Skeletal muscle satellite cell (primary cell): ENCODE results near the gene SEPTIN11.

Experiments used
- H3K27me3 ChIP-seq: 2 replicates; pipeline ENCODE4 v1.7.0; 2013; ENCODE audit warnings: low read length; ENCODE audit not compliant: control insufficient read depth, insufficient read depth
- H3K36me3 ChIP-seq: 2 replicates; pipeline ENCODE4 v1.7.0; 2013; ENCODE audit warnings: mild to moderate bottlenecking, control low read depth, low read length; ENCODE audit not compliant: insufficient read depth
- H3K4me1 ChIP-seq: 2 replicates; pipeline ENCODE4 v1.7.0; 2013; ENCODE audit warnings: low read length; ENCODE audit not compliant: control insufficient read depth, insufficient read depth
- H3K4me2 ChIP-seq: 2 replicates; pipeline ENCODE4 v1.7.0; 2013; ENCODE audit warnings: mild to moderate bottlenecking, low read length
- H3K4me3 ChIP-seq: 2 replicates; pipeline ENCODE4 v1.7.0; 2013; ENCODE audit warnings: low read length
- H3K9ac ChIP-seq: 2 replicates; pipeline ENCODE4 v1.7.0; 2013; ENCODE audit warnings: mild to moderate bottlenecking, low read depth, low read length, moderate library complexity
- H3K9me3 ChIP-seq: replicated peaks from 2 replicates; pipeline ENCODE4 v1.7.0; 2013; ENCODE audit warnings: mild to moderate bottlenecking, control low read depth, low read length

Gene SEPTIN11

DNA sequence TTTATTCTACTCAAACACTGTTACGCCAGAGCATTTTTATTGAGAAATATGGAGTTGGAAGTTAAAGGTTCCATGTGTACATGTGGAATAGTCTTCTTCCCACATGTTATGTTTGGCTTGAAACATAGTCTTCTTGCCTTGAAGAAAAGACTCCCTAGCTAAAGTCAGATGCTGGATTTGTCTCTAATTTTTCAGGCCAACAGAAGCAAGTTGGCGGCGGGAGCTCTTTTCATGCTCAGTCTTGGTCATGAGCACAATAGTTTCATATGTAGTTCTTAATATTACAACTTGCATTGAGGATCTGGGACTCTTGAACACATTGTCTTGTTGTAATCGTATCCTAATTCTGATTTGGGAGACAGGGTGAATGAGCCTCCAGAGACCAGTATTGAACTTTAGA lies 19.4 kb downstream of the SEPTIN11 start:
- no peaks in the 10 kb centered on the region for H3K27me3 ChIP-seq
- H3K4me3 ChIP-seq = no peak overlapping the region
- peaks cover 23% of the 10 kb centered on the region for H3K4me1 ChIP-seq
- H3K9me3 ChIP-seq = no peaks in the 10 kb centered on the region
- H3K9ac ChIP-seq = no peak overlapping the region
- no peak overlapping the region for H3K4me2 ChIP-seq
- H3K36me3 ChIP-seq = peaks cover 27% of the 10 kb centered on the region

DNA sequence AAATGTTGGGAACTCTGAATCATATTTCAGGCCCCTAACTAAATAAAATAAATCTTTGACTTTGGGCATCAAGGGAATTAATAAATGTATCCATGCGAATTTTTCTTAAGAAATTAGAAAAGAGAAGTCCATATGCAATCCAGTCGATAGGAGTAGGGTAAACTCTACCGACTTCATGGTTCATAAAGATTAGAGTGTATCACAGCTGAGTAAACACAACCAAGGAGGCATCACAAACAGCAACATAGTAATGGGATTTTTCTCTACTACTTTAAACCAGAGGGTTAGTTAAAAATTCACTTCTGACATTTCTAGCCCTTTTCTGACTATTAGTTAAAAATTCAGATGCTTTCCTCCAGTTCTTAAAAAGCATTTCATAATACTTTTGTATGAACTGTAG lies 19.9 kb downstream of the SEPTIN11 start:
- Histone ChIP-seq H3K27me3 (no peaks in the 10 kb centered on the region), H3K4me3 (no peak overlapping the region), H3K4me1 (peaks cover 29% of the 10 kb centered on the region), H3K9me3 (no peaks in the 10 kb centered on the region), H3K4me2 (no peak overlapping the region), H3K9ac (no peak overlapping the region), H3K36me3 (peaks cover 28% of the 10 kb centered on the region)

DNA sequence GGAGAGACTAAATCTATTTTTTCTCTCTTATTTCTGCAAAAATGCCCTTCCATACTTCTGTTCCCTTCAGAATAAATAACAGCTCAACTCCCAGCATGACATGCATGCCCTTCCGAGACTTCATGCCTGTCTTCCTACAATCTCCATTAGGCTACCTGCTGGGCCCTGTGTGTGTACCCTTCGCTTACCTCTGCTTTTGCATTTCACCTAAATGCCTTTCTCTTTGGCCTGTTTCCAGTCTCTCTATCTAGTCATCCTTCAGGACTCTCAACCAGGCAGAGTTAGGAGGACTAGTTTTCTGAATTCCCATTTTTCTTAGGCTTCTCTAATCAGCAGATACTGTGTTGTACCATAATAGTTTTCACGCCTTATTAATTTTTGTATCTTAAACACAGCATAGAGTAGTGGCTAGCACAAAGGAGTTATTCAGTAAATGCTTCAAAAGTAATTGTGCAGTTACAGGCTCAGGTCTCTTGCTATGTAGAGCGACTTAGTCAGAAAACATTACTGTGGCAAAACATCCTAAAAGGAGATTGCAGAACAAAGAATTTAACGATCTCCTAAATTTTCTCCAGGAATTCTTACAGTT lies 20.5 kb downstream of the SEPTIN11 start:
- no peak overlapping the region for H3K4me2 ChIP-seq
- no peaks in the 10 kb centered on the region for H3K9me3 ChIP-seq
- no peak overlapping the region for H3K9ac ChIP-seq
- H3K36me3 ChIP-seq = peaks cover 31% of the 10 kb centered on the region
- peaks cover 31% of the 10 kb centered on the region for H3K4me1 ChIP-seq
- H3K4me3 ChIP-seq = no peak overlapping the region
- H3K27me3 ChIP-seq = no peaks in the 10 kb centered on the region

DNA sequence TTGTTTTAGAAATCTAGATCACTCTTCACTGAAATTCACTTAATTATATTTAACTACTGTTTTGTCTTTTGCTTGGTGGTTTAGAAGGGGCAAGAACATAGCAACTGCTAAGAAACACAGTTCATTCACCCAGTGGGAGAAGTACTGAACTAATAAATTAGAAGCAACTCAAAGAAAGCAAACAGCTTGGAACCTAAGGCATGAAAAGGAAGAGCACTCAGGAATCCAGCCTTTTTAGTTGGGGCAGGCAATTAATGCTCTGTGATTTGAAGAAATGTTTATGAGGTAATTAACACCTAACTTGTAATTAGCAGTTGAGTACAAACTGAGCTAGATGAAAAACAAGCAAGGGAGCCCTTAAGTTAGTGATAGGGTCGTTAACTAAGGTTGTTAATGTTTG lies 22.8 kb downstream of the SEPTIN11 start:
- Histone ChIP-seq H3K4me2 (no peak overlapping the region), H3K27me3 (no peaks in the 10 kb centered on the region), H3K9me3 (no peaks in the 10 kb centered on the region), H3K4me1 (peaks cover 36% of the 10 kb centered on the region), H3K9ac (no peak overlapping the region), H3K36me3 (peaks cover 41% of the 10 kb centered on the region), H3K4me3 (no peak overlapping the region)

DNA sequence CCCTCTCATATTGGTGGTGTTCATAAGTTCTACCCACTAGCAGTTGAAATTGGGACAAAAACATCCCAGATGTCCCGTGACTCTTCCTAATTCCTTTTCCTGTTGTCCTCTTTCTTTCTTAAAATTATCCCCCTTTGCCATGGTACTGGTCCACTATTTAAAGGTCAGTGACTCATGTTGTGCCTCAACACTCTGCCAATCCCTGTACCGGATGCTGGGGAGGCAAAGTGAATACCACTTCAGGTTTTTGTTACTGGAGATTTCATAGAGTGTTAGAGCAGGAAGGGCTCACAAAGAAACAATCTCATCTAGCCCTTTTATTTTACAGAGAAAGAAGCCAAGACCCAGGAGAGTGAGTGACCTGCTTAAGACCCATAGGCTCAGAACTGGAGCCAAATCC lies 24.6 kb downstream of the SEPTIN11 start:
- Histone ChIP-seq H3K9me3 (no peaks in the 10 kb centered on the region), H3K4me3 (no peak overlapping the region), H3K4me1 (peaks cover 52% of the 10 kb centered on the region), H3K9ac (peak overlapping the region; percentile 20), H3K4me2 (peak overlapping the region; percentile 57), H3K36me3 (peaks cover 34% of the 10 kb centered on the region), H3K27me3 (no peaks in the 10 kb centered on the region)

DNA sequence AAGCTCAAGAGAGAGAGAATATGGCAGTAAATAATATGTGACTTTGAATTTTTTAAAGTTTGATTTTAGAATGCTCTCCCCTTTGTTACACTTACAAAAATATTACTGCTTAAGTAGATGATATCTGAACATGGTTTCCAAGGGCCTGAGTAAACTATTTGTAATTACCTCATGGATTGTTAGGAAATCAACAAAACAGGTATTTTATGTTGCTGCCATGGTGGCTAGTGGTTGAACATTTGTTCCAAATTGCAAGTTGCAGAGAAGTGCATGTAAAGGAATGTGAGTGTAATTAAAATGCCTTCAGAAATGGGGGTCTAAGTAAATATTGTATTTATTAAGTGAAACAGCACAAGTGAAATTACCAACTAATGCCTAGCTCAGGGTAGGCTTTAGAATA lies 27.6 kb downstream of the SEPTIN11 start:
- Histone ChIP-seq H3K4me3 (no peak overlapping the region), H3K9ac (peak overlapping the region; percentile 30), H3K9me3 (no peaks in the 10 kb centered on the region), H3K36me3 (peaks cover 38% of the 10 kb centered on the region), H3K4me1 (peaks cover 65% of the 10 kb centered on the region), H3K4me2 (peak overlapping the region; percentile 61), H3K27me3 (no peaks in the 10 kb centered on the region)

DNA sequence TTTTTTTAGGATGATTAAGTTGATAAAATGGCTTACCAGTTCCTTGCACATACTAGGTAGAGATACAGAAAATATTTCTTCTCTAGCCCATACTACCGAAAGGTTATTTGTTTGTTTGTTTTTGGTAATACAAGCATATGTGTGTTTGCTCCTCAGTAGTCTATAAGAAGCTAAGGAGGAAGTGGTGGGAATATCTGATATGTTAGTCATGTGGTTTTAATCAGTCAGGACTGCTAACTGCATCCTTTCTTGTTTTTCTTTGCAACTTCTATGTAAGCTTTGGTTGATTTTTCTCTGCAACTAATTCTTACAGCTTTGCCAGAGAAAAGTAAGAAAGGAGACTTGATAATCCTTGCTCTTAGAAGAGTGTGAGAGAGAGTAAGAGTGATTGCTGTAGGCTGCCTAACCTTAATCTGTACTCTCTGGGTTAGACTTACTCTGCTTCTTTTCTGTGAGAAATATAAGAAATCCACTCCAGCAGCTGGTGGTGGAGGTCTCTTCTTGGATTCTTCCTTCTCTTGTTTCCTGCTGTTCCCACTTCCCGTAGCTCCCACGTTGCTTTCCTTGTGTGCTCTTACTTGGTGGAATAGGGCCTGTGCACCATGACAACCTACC lies 28.3 kb downstream of the SEPTIN11 start:
- Histone ChIP-seq H3K4me2 (peak overlapping the region; percentile 61), H3K9me3 (no peaks in the 10 kb centered on the region), H3K9ac (peak overlapping the region; percentile 62), H3K27me3 (no peaks in the 10 kb centered on the region), H3K36me3 (peaks cover 31% of the 10 kb centered on the region), H3K4me3 (peak overlapping the region; percentile 6), H3K4me1 (peaks cover 72% of the 10 kb centered on the region)

DNA sequence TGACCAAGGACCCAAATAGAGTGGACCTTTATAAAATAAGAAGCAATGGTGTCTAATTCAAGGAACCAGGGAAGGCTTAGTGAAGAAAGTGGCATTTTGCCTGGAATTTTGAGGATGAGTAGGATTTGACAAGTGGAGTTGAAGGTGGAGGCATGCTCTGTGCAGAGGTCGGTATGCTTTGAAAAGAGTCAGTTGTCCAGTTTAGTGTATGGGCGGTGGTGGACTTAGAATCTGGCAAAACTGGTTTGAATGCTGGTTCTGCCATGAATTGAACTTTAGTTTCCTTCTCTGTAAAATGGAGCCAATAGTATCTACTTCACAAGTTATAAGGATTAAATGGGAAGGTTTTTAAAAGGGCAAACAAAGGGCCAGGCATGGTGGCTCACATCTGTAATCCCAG lies 29.7 kb downstream of the SEPTIN11 start:
- Histone ChIP-seq H3K4me1 (peaks cover 77% of the 10 kb centered on the region), H3K4me3 (no peak overlapping the region), H3K9ac (no peak overlapping the region), H3K36me3 (peaks cover 26% of the 10 kb centered on the region), H3K4me2 (no peak overlapping the region), H3K9me3 (no peaks in the 10 kb centered on the region), H3K27me3 (no peaks in the 10 kb centered on the region)

DNA sequence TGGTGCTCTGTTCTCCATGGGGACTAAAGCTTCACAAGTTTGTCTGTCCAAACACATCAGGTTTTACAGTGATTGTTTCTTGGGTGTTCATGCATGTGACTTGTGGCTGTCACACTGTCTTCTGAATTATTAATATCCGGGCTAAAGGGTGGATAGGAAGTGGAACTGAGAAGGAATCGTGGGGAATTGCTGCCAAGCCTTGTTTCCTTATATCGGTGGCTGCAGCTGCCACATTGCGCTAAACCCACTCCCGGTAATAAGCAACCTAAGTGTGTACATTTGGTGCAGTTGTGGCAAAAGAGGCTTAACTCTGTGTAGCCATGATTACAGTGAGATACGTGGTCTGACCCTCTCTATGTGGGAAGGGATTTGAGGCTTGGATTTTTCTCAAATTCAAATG lies 30.7 kb downstream of the SEPTIN11 start:
- Histone ChIP-seq H3K4me3 (no peak overlapping the region), H3K4me1 (peaks cover 80% of the 10 kb centered on the region), H3K9me3 (no peaks in the 10 kb centered on the region), H3K9ac (peak overlapping the region; percentile 5), H3K27me3 (no peaks in the 10 kb centered on the region), H3K4me2 (peak overlapping the region; percentile 12), H3K36me3 (peaks cover 17% of the 10 kb centered on the region)

DNA sequence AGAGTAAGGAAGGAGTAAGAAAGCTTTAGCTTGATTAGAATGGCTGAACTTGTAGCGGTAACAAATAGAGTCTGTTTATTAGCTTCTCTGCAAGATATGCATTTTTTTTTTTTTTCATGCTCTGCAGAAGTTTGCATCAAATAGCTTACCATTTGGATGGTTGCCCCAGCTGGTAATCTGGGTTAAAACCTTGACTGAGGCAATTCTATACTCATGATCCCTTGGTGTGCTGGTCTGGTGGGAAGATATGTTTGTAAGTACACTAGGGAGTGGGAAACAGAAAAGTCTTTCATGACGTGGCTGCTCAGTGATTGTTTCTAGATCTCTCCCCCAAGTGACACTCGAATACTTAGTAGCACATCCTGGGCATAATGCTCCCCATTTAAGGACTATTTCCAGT lies 32.1 kb downstream of the SEPTIN11 start:
- no peak overlapping the region for H3K9ac ChIP-seq
- no peaks in the 10 kb centered on the region for H3K27me3 ChIP-seq
- H3K4me3 ChIP-seq = no peak overlapping the region
- H3K36me3 ChIP-seq = peaks cover 12% of the 10 kb centered on the region
- no peak overlapping the region for H3K4me2 ChIP-seq
- H3K9me3 ChIP-seq = no peaks in the 10 kb centered on the region
- peaks cover 90% of the 10 kb centered on the region for H3K4me1 ChIP-seq

DNA sequence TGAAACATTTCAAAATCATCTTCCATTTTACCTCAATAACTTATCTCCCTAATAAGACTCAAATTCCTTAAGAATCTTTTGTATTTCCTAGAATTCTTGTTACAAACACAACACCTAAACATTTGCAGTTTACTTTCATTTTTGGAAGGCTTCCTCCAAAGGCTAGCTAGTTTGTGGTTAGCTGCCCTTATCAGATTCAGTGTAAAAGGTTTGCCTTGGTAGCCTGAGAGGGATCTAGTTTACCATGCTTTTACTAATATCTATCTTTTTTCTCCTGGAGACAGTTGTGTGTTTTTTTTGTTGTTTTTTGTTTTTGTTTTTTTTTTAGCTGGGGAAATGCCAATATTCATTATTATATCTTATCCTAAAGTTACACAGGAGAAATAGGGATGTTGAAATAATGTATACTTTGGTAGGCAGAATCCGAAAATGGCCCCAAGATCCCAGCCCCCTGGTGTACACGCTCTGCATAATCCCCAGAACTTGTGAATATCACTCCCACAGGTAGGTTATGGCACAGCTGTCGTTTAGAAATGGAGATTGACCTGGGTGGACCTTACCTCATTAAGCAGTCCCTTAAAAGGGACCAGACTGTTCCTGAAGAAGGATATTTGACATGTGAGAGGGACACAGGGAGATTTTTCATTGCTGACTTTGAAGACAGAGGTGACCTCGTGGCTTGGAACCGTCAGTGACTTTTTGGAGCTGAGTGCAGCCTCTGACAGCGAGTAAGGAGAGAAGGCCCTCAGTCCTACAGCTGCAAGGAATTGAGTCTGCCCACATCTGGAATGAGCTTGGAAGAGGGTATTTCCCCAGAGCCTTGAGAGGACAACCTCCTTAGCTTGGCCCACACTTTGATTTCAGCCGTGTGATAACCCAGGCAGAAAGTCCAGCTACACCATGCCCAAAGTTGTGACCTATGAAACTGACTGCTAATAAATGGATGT lies 33.4 kb downstream of the SEPTIN11 start:
- Histone ChIP-seq H3K4me3 (no peak overlapping the region), H3K4me1 (peaks cover 87% of the 10 kb centered on the region)

More for the DNA sequence above, 33.4 kb downstream of the SEPTIN11 start:
- peak overlapping the region; percentile 25 for H3K9ac ChIP-seq
- H3K27me3 ChIP-seq = no peaks in the 10 kb centered on the region
- H3K4me2 ChIP-seq = peak overlapping the region; percentile 45
- peaks cover 9% of the 10 kb centered on the region for H3K36me3 ChIP-seq
- no peaks in the 10 kb centered on the region for H3K9me3 ChIP-seq
